ENCODE results near the gene TENM3.

The TENM3 gene

GRCh38 chr4:182309877-182310276, 66.7 kb downstream of the TENM3 start:
- no peak for TF ChIP-seq CTCF (conservative IDR thresholded peaks at IDR 0.05; ENCODE audit: control insufficient read depth, insufficient read depth, low read depth, low read length)
- no peak for DNase-seq (ENCODE audit: low read depth)
- H3K4me3 ChIP-seq (ENCODE audit: control insufficient read depth, low read depth, low read length), result no peak overlapping the region

GRCh38 chr4:182310316-182310715, 67.1 kb downstream of the TENM3 start:
- DNase-seq (ENCODE audit: low read depth), result peak; percentile 30
- H3K4me3 ChIP-seq (ENCODE audit: control insufficient read depth, low read depth, low read length), result no peak overlapping the region
- no peak for TF ChIP-seq CTCF (conservative IDR thresholded peaks at IDR 0.05; ENCODE audit: control insufficient read depth, insufficient read depth, low read depth, low read length)

GRCh38 chr4:182310962-182311361, 67.8 kb downstream of the TENM3 start:
- TF ChIP-seq CTCF (conservative IDR thresholded peaks at IDR 0.05; ENCODE audit: control insufficient read depth, insufficient read depth, low read depth, low read length), result no peak
- DNase-seq (ENCODE audit: low read depth), result no peak
- no peak overlapping the region for H3K4me3 ChIP-seq (ENCODE audit: control insufficient read depth, low read depth, low read length)

GRCh38 chr4:182314537-182314936, 71.3 kb downstream of the TENM3 start:
- H3K4me3 ChIP-seq (ENCODE audit: control insufficient read depth, low read depth, low read length), result no peak overlapping the region
- no peak for TF ChIP-seq CTCF (conservative IDR thresholded peaks at IDR 0.05; ENCODE audit: control insufficient read depth, insufficient read depth, low read depth, low read length)
- no peak for DNase-seq (ENCODE audit: low read depth)

GRCh38 chr4:182318256-182318655, 75.1 kb downstream of the TENM3 start:
- peak; percentile 54 for DNase-seq (ENCODE audit: low read depth)
- no peak for TF ChIP-seq CTCF (conservative IDR thresholded peaks at IDR 0.05; ENCODE audit: control insufficient read depth, insufficient read depth, low read depth, low read length)
- H3K4me3 ChIP-seq (ENCODE audit: control insufficient read depth, low read depth, low read length), result no peak overlapping the region

GRCh38 chr4:182320092-182320491, 76.9 kb downstream of the TENM3 start:
- no peak overlapping the region for H3K4me3 ChIP-seq (ENCODE audit: control insufficient read depth, low read depth, low read length)
- DNase-seq (ENCODE audit: low read depth), result no peak
- TF ChIP-seq CTCF (conservative IDR thresholded peaks at IDR 0.05; ENCODE audit: control insufficient read depth, insufficient read depth, low read depth, low read length), result no peak

- no peak for TF ChIP-seq CTCF (conservative IDR thresholded peaks at IDR 0.05; ENCODE audit: control insufficient read depth, insufficient read depth, low read depth, low read length)
- H3K4me3 ChIP-seq (ENCODE audit: control insufficient read depth, low read depth, low read length), result no peak overlapping the region
- no peak for DNase-seq (ENCODE audit: low read depth)
These were observed 77.4 kb downstream of the TENM3 start for GRCh38 chr4:182320580-182320979.

Measured in fibroblast of mammary gland (primary cell).